H9 (cell line): ENCODE data around the gene MTX1. TPM values are rescaled to one million over a fixed set of nuclear protein-coding genes. Genes with fewer than 3 reads are reported as not detected.
"Not testable (repeated sequence)": the region's sequence is repeated elsewhere in the genome, so short reads cannot be mapped to it uniquely, and the experiment has no call there.

ENCODE experiments used
- DNase-seq: peaks from one replicate; pipeline ENCODE4 v3.0.0-alpha.2; 2017
- H2AFZ ChIP-seq: one replicate; pipeline ENCODE4 v1.6.1; 2013; ENCODE audit warnings: mild to moderate bottlenecking, low read length, control low read depth, moderate library complexity
- H2AK5ac ChIP-seq: 2 replicates; pipeline ENCODE4 v1.6.1; 2013; ENCODE audit warnings: low read length, control low read depth, mixed read lengths; ENCODE audit not compliant: insufficient read length
- H2BK120ac ChIP-seq: one replicate; pipeline ENCODE4 v1.6.1; 2013; ENCODE audit warnings: low read depth, mild to moderate bottlenecking, low read length, control low read depth, inconsistent platforms; ENCODE audit not compliant: poor library complexity, severe bottlenecking
- H2BK12ac ChIP-seq: 2 replicates; pipeline ENCODE4 v1.6.1; 2013; ENCODE audit warnings: low read length, control low read depth, mixed read lengths, low read depth; ENCODE audit not compliant: insufficient read length
- H2BK15ac ChIP-seq: 2 replicates; pipeline ENCODE4 v1.6.1; 2013; ENCODE audit warnings: low read depth, low read length, control low read depth
- H2BK20ac ChIP-seq: one replicate; pipeline ENCODE4 v1.6.1; 2013; ENCODE audit warnings: low read depth, mild to moderate bottlenecking, low read length, control low read depth, inconsistent platforms; ENCODE audit not compliant: poor library complexity, severe bottlenecking
- H2BK5ac ChIP-seq: 2 replicates; pipeline ENCODE4 v1.6.1; 2013; ENCODE audit warnings: low read length, control low read depth, mixed read lengths; ENCODE audit not compliant: insufficient read length
- H3K14ac ChIP-seq: 2 replicates; pipeline ENCODE4 v1.6.1; 2013; ENCODE audit warnings: low read length, control low read depth; ENCODE audit not compliant: insufficient read depth
- H3K18ac ChIP-seq: 2 replicates; pipeline ENCODE4 v1.6.1; 2013; ENCODE audit warnings: low read depth, mild to moderate bottlenecking, mixed read lengths, low read length, control low read depth; ENCODE audit not compliant: insufficient read length
- H3K23ac ChIP-seq: 2 replicates; pipeline ENCODE4 v1.6.1; 2013; ENCODE audit warnings: low read length, control low read depth, mixed read lengths, low read depth; ENCODE audit not compliant: insufficient read length
- H3K23me2 ChIP-seq: 2 replicates; pipeline ENCODE4 v1.6.1; 2013; ENCODE audit warnings: low read depth, mild to moderate bottlenecking, mixed read lengths, low read length, control low read depth; ENCODE audit not compliant: insufficient read length, poor library complexity, severe bottlenecking
- H3K27ac ChIP-seq: 2 replicates; pipeline ENCODE4 v1.5.1; 2013; ENCODE audit warnings: low read length, control low read depth, mixed read lengths, low read depth; ENCODE audit not compliant: insufficient read length
- H3K27me3 ChIP-seq: 2 replicates; pipeline ENCODE4 v1.6.1; 2013; ENCODE audit warnings: low read length, control low read depth, inconsistent platforms; ENCODE audit not compliant: insufficient read depth
- H3K4ac ChIP-seq: 2 replicates; pipeline ENCODE4 v1.6.1; 2013; ENCODE audit warnings: low read depth, mild to moderate bottlenecking, control low read depth, inconsistent platforms, low read length, moderate library complexity
- H3K4me1 ChIP-seq: 2 replicates; pipeline ENCODE4 v1.6.1; 2013; ENCODE audit warnings: low read length, control low read depth, inconsistent platforms; ENCODE audit not compliant: insufficient read depth
- H3K4me2 ChIP-seq: 2 replicates; pipeline ENCODE4 v1.6.1; 2013; ENCODE audit warnings: low read length, control low read depth, mixed read lengths; ENCODE audit not compliant: insufficient read length, insufficient read depth
- H3K56ac ChIP-seq: 2 replicates; pipeline ENCODE4 v1.6.1; 2013; ENCODE audit warnings: low read depth, mild to moderate bottlenecking, mixed read lengths, low read length, control low read depth; ENCODE audit not compliant: insufficient read length
- H3K79me1 ChIP-seq: 2 replicates; pipeline ENCODE4 v1.6.1; 2013; ENCODE audit warnings: low read depth, mild to moderate bottlenecking, moderate library complexity, low read length, control low read depth, inconsistent platforms; ENCODE audit not compliant: insufficient read depth, poor library complexity, severe bottlenecking
- H3K79me2 ChIP-seq: 2 replicates; pipeline ENCODE4 v1.6.1; 2013; ENCODE audit warnings: low read length, control low read depth, inconsistent platforms; ENCODE audit not compliant: insufficient read depth
- H3K9ac ChIP-seq: 2 replicates; pipeline ENCODE4 v1.6.1; 2013; ENCODE audit warnings: low read length, control low read depth, mixed read lengths; ENCODE audit not compliant: insufficient read length; ENCODE audit errors: extremely low read depth
- H3K9me3 ChIP-seq: one replicate; pipeline ENCODE4 v1.6.1; 2013; ENCODE audit warnings: low read depth, low read length, inconsistent platforms; ENCODE audit not compliant: control insufficient read depth
- H3T11ph ChIP-seq: one replicate; pipeline ENCODE4 v1.6.1; 2013; ENCODE audit warnings: mild to moderate bottlenecking, low read length, control low read depth, inconsistent platforms
- H4K20me1 ChIP-seq: one replicate; pipeline ENCODE4 v1.6.1; 2013; ENCODE audit not compliant: control insufficient read depth, insufficient read length, insufficient read depth
- H4K5ac ChIP-seq: 2 replicates; pipeline ENCODE4 v1.6.1; 2013; ENCODE audit warnings: low read depth, mild to moderate bottlenecking, mixed read lengths, low read length, control low read depth; ENCODE audit not compliant: insufficient read length
- H4K8ac ChIP-seq: replicated peaks from 2 replicates; pipeline ENCODE4 v1.6.1; 2013; ENCODE audit warnings: low read length, control low read depth, mixed read lengths, low read depth; ENCODE audit not compliant: insufficient read length
- H4K91ac ChIP-seq: 2 replicates; pipeline ENCODE4 v1.6.1; 2013; ENCODE audit warnings: low read depth, mild to moderate bottlenecking, moderate library complexity, mixed read lengths, low read length, control low read depth; ENCODE audit not compliant: insufficient read length
- H3K27ac Mint-ChIP-seq, 3 experiments: 2 replicates in 2 of 3; 3 replicates in 1 of 3; pipeline ENCODE4 v1.8.0; 2020 to 2021; ENCODE audit warnings: mixed read lengths in 3 of 3, mild to moderate bottlenecking in 1 of 3, moderate library complexity in 1 of 3
- H3K27me3 Mint-ChIP-seq: 2 replicates; pipeline ENCODE4 v1.8.0; 2021; ENCODE audit warnings: low read depth, mild to moderate bottlenecking, moderate library complexity, mixed read lengths
- H3K36me3 Mint-ChIP-seq, 3 experiments: 2 replicates in 2 of 3; 3 replicates in 1 of 3; pipeline ENCODE4 v1.8.0; 2020 to 2021; ENCODE audit warnings: low read depth in 3 of 3, mixed read lengths in 3 of 3; ENCODE audit not compliant: insufficient read depth in 1 of 3
- H3K4me1 Mint-ChIP-seq, 2 experiments: 2 replicates each; pipeline ENCODE4 v1.8.0; 2020; ENCODE audit warnings: mixed read lengths in 2 of 2
- H3K4me3 Mint-ChIP-seq, 2 experiments: 2 replicates in 1 of 2; 3 replicates in 1 of 2; pipeline ENCODE4 v1.8.0; 2020 to 2021; ENCODE audit warnings: mild to moderate bottlenecking in 2 of 2, mixed read lengths in 2 of 2, moderate library complexity in 1 of 2
- H3K9me3 Mint-ChIP-seq, 2 experiments: 2 replicates in 1 of 2; 3 replicates in 1 of 2; pipeline ENCODE4 v1.8.0; 2020; ENCODE audit warnings: mild to moderate bottlenecking in 2 of 2, mixed read lengths in 2 of 2, moderate library complexity in 1 of 2
- CTCF ChIP-seq: fragments of 200-600 bp; sonication (generic); conservative IDR thresholded peaks from 3 replicates; pipeline ENCODE4 v1.8.0; 2021; ENCODE audit warnings: antibody characterized with exemption, mild to moderate bottlenecking
- WGBS: extraction: QIAGEN DNeasy Blood & Tissue Kit; methylation state at CpG from one replicate; pipeline ENCODE4 v1.1.7; 2013; ENCODE audit warnings: missing lambda C conversion rate, low lambda C conversion rate, mixed read lengths; ENCODE audit not compliant: insufficient read length; ENCODE audit errors: extremely low coverage; 5-methylcytosine and 5-hydroxymethylcytosine counted together
- total RNA-seq: library from RNA; stranded (reverse); gene quantifications from 2 replicates; pipeline ENCODE4 v1.2.1, GENCODE V29; 2021

Gene MTX1
- total RNA-seq, 1 experiment from 2014 or later, result 45.0 TPM

- Histone ChIP-seq H2BK12ac (no peak overlapping the region), H3K4me1 (no peaks in the 10 kb centered on the region), H3K4ac (no peak overlapping the region), H3K27ac (no peak overlapping the region), H3K27me3 (no peaks in the 10 kb centered on the region), H3K18ac (no peak overlapping the region), H2AK5ac (no peak overlapping the region), H4K5ac (no peak overlapping the region), H2BK15ac (no peak overlapping the region), H3K23ac (no peak overlapping the region), H2BK120ac (no peak overlapping the region), H2BK20ac (no peak overlapping the region), H3K4me2 (no peak overlapping the region), H3K79me1 (no peaks in the 10 kb centered on the region), H3K14ac (no peak overlapping the region), H3K23me2 (no peaks in the 10 kb centered on the region), H3K56ac (no peak overlapping the region), H4K91ac (no peak overlapping the region), H3K9me3 (no peaks in the 10 kb centered on the region), H3K79me2 (no peaks in the 10 kb centered on the region), H2BK5ac (no peak overlapping the region), H2AFZ (no peak overlapping the region), H4K20me1 (no peaks in the 10 kb centered on the region), H4K8ac (no peak overlapping the region), H3T11ph (no peak overlapping the region), H3K9ac (no peak overlapping the region)
- peaks cover 0 to 5% of the 10 kb centered on the region in 2 experiments; a peak in 3 of 5 replicates for H3K9me3 Mint-ChIP-seq
- WGBS, result no CpG with 5 or more reads among the region's 8 CpGs
- no peak for DNase-seq
- H3K27me3 Mint-ChIP-seq, result peaks cover 27% of the 10 kb centered on the region
- no peaks in the 10 kb centered on the region for H3K4me1 Mint-ChIP-seq
- no peak overlapping the region for H3K27ac Mint-ChIP-seq
- H3K4me3 Mint-ChIP-seq, result no peak overlapping the region
- H3K36me3 Mint-ChIP-seq, result no peaks in the 10 kb centered on the region
- no peak for TF ChIP-seq CTCF
These were observed 48.4 kb upstream of the MTX1 start for GRCh38 chr1:155160128-155160527.

- not testable (repeated sequence) for H3K27ac ChIP-seq, H2BK12ac ChIP-seq, H2AFZ ChIP-seq
These were observed 45.9 kb upstream of the MTX1 start for GRCh38 chr1:155162631-155163030.

More at GRCh38 chr1:155162631-155163030, 45.9 kb upstream of the MTX1 start:
- not testable (repeated sequence) for H3K9me3 ChIP-seq, H3K36me3 Mint-ChIP-seq, H3K4ac ChIP-seq, H3K9me3 Mint-ChIP-seq, H2BK120ac ChIP-seq, H4K5ac ChIP-seq, H4K8ac ChIP-seq, H3K4me1 ChIP-seq, H3K23me2 ChIP-seq, H3K27me3 ChIP-seq, H2BK5ac ChIP-seq, H3K14ac ChIP-seq, H4K91ac ChIP-seq, H3K23ac ChIP-seq, H3K18ac ChIP-seq, H3K4me2 ChIP-seq, H3K27ac Mint-ChIP-seq, H4K20me1 ChIP-seq, H3K9ac ChIP-seq, H2BK20ac ChIP-seq, H3T11ph ChIP-seq, H2AK5ac ChIP-seq, H3K79me1 ChIP-seq, H3K79me2 ChIP-seq, H3K4me3 Mint-ChIP-seq, H3K56ac ChIP-seq, DNase-seq, H2BK15ac ChIP-seq
- no CpG with 5 or more reads among the region's 6 CpGs for WGBS
- peaks cover 17% of the 10 kb centered on the region for H3K27me3 Mint-ChIP-seq
- H3K4me1 Mint-ChIP-seq, result peaks cover 4 to 18% of the 10 kb centered on the region in 2 experiments
